NCI-H2107 (cell line): ENCODE results near the gene HHIPL1.

Source experiments
- DNase-seq: peaks from one replicate; lab custom pipeline; 2025; lab: John Stamatoyannopoulos, UW

HHIPL1 gene

GRCh38 chr14:99644723-99645544 lies at the start of gene HHIPL1:
HHIPL1 (plus strand) TSS chr14:99645129; CDS start chr14:99645208, 79 bp downstream.
- no peak for DNase-seq

DNA sequence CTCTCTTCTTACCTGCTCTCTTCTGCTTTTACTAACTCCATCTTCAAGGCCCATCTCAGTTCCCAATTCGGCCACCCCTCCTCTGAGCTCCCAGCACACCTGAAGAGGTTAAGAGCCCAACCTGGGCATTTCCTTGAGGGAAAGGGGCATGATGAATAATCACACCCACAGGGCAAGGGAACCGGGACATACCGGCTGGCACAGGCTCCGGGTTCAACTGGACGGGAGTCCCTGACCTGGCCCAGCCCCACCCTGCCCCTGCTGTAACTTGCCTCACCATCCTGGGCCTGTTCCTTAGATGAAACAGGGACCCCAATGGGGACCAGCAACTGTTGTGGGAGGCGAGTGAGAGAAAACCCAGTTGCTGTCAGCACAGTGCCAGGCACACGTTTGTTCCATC lies 49.4 kb upstream of the HHIPL1 start:
- no peak for DNase-seq

- no peak for DNase-seq
These were observed 48.8 kb upstream of the HHIPL1 start for GRCh38 chr14:99596071-99596627.

DNA sequence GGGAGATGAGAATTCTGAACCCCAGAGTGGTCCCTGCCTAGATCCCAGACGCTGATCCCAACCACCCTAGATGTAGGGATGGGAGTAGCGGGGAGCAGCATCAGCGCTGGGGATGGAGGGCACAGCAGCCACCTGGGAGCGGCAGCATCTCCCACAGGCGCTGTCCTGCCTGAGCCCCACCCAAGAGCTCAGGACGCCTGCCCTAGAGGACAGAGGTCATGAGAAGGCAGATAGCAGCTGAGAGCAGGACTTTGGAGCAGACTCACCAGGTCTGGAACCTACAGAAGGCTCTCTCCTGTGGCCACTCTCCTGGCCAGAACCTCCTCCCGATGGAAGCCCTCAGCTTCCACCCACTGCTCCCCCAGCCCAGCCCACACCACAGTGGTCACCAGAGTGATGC lies 48.2 kb upstream of the HHIPL1 start:
- DNase-seq: no peak

DNA sequence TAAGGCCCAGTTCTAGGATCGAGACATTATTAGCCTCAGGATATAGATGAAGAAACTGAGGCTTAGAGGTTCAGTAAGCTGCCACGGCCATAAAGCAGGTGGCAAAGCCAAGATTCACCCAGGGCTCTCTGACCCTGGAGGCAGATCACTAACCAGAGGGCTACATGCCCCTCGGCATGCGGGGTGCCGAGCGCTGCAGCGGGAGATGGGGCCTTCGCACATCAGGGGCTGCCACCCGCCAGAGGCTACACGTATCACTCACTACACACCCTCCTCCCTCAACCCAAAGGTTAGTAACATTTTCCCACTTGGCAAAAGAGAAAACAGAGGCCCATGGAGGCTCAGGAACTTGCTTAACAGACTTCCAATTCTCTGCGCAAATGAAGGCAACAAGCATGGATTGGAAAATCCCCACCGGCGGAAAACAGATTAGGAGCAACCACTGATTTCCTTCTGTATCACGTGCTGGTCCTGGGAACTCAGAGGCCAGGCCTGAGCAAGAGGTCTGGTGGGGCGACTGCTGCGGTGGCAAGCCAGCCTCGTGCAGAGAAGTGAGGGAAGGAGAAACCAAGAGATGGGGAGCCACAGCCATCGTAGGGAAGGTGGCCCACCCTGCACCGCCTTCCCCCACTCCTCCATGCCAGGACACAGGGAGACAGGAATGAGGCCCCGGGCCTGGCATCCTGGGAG lies 46.9 kb upstream of the HHIPL1 start:
- no peak for DNase-seq

GRCh38 chr14:99598774-99599173 lies 46.2 kb upstream of the HHIPL1 start:
- no peak for DNase-seq

- DNase-seq: no peak
These were observed 45.5 kb upstream of the HHIPL1 start for GRCh38 chr14:99599393-99599792.

- no peak for DNase-seq
These were observed 44.6 kb upstream of the HHIPL1 start for GRCh38 chr14:99600232-99600888.

DNA sequence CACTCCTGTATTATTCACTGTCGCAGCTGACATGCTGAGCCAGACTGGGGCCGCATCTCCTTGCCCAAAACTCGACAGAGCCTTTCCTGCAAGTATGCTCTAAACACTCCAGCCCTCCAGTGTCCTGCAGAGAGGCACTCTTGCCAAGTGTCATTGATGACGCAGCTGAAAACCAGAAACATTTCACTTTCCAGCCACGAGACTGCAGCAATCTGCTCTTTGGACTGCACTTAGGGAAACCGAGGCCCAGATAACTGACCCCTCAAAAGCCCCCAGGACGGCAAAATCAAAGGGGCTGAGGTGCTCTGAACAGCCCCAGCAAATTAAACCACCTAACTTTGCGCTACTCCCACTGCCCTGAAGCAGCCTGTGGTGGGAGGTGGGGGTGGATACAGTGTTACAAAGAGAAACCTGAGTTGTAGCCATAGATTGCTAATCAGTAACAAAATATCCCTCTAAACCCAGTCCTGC lies 43.5 kb upstream of the HHIPL1 start:
- peak; percentile 42 for DNase-seq

- no peak for DNase-seq
These were observed 42.7 kb upstream of the HHIPL1 start for GRCh38 chr14:99602054-99602787.

GRCh38 chr14:99602788-99603415 lies 42.0 kb upstream of the HHIPL1 start:
- no peak for DNase-seq

DNA sequence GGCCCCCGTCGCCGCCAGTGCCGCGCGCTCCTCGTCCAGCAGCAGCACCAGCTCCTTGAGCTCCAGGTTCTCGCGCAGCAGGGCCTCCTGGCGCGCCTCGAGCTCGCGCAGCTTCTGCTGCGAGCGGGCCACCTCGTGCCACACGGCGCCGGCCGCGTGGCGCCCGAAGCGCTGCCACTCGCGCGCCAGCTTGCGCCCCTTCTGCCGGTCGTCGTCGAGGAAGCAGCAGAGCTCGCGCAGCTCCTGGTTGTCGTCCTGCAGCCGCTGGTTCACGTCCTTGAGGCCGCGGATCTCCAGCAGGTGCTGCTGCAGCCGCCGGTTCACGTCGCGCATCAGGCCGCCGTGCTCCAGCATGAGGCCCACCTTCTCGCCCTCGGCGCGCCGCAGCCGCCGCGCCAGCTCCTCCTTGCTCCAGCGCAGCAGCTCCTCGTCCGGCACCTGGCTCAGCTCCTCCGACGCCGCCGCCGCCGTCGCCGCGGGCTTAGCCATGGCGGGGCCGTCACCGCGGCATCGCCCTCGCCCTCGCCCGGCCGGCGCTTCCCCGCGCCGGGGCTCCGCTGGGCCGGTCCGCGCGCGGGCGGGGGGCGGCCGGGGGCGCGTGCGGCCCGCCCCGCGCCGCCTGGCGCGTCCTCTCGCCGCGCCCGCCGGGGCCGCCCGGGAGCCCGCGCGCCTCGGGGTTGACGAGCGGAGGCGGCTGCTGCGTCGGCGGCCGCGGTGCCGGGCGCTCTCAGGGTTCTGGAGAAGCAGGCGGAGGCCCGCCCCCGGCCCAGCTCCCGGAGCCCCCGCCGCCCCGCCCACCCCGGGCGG lies 41.3 kb upstream of the HHIPL1 start, which contains the start of gene CCDC85C:
Gene CCDC85C, minus strand, starts transcription at position 737 of the 807 bp plus-strand sequence. Its CDS starts 248 bp downstream, at position 489.
- DNase-seq: peak; percentile 66

GRCh38 chr14:99604278-99604765 lies 40.6 kb upstream of the HHIPL1 start:
- DNase-seq: peak; percentile 98

- no peak for DNase-seq
These were observed 40.1 kb upstream of the HHIPL1 start for GRCh38 chr14:99604766-99605298.

DNA sequence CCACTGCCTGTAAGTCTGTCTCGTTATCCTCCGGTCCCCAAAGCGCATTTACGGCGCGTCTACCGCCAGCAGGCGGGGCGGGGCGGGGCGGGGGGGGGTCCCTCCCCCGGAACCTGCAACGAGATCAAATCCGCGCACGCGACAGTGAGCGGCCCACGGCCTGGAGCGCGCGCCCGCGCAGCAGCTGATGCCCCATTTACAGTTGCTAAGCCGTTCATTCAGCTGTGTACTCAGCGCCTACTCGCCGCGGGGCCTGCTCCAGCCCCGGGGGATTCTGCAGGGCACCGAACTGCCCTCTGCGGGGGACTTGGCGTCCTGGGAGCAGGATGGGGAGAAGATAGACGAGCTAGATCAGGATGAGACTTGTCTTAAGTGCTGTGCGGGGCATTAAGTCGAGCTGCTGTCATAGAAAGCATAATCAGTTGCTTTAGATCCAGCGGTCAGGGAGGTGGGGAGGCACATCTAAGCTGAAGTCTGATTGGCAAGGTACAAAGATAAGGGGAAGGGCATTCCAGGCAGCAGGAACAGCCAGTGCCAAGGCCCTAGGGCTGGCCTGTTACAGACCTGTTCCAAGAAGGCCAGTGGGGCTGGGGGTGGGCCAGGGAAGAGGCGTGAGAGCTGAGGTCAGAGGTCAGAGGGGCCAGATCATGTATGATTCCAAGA lies 39.5 kb upstream of the HHIPL1 start:
- DNase-seq: peak; percentile 78

- no peak for DNase-seq
These were observed 38.6 kb upstream of the HHIPL1 start for GRCh38 chr14:99606359-99606758.

DNA sequence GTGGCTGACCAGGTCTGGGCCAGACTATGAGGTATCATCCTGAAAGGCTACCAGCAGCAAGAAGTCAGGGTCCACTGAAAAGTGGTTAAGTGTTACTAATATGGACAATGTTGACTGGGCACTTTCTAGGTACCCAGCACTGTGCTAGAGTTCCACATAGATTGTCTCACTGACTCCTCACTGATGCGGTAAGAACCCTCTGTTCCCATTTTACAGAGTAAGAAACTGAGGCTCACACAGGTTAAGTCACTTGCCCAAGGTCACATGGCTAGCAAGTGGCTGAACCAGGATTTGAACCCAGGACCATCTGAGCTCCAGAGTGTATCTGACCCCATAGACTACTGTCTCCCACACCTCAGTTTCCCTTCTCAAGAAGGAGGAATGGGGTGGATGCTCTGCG lies 36.3 kb upstream of the HHIPL1 start:
- DNase-seq: no peak

DNA sequence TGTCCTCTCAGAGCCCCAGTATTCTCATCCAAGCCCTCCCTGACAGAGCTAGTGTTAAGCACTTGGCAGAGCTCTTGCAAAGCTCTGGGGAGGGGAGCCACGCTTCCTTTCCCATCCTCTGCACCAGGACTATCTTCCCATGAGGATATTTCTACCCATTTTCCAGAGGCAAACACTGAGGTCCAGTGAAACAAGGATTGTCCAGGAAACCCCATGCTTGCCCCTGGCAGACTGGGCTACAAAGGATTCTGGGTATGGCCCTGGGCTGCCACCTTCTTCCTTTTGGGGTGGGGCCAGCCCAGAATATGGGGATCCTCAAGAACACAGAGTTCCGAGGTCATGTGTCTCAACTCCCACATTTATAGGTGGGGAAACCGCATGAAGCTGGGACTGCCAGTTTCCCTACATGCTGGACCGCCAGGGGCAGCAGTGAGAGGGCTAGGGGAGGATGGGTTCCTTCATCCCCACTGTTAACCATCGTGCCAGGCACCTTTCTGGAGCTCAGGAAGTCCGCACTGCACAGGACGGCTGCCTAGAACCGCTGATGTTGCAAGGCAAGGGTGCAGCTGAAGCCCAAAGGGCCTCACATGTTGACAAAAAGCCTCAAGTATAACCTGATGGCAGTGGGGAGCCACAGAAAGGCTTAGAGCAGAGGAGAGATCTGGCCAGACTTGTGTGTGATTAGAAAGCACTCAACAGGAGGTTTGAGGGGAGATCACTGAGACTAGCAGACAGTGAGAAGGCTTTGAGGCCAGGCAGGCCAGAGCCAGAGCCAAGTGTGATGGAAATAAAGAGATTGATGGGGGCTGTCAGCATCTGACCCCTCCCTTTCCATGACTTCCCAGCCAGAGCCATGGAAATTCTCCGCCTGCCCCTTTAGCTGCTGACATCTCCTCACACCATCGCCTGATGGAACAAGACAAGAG lies 35.4 kb upstream of the HHIPL1 start:
- DNase-seq: no peak
